Ramos (cell line): Measurements from ENCODE around the gene DIO3.

Experiments
- in situ Hi-C: fragments of 300-500 bp; cut with MboI; formaldehyde crosslinking; loops from one replicate; pipeline ENCODE4 v1.14.3; 2022; ENCODE audit warnings: low sequenced_read_pairs; ENCODE audit not compliant: unreplicated experiment

Gene DIO3

DNA sequence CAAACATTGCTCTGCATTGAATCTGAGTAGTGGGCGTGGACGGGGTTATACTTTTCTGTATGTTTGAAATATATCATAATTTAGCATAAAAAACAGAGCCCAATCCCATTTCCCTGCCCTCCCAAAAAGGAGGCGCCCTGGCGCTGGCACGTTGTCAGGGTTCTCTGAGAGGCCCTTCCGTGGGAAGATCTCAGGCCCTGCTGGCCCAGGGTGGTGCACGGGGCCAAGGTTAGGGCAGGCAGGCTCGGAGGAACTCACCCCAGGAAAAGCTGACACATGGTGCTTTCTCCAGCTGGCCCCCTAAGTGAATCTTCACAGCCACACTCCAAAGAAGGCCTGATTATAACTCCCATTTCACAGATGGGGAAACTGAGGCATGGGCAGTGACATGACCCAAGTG lies 17.2 kb downstream of the DIO3 start:
- in situ Hi-C loops = no loop called here

DNA sequence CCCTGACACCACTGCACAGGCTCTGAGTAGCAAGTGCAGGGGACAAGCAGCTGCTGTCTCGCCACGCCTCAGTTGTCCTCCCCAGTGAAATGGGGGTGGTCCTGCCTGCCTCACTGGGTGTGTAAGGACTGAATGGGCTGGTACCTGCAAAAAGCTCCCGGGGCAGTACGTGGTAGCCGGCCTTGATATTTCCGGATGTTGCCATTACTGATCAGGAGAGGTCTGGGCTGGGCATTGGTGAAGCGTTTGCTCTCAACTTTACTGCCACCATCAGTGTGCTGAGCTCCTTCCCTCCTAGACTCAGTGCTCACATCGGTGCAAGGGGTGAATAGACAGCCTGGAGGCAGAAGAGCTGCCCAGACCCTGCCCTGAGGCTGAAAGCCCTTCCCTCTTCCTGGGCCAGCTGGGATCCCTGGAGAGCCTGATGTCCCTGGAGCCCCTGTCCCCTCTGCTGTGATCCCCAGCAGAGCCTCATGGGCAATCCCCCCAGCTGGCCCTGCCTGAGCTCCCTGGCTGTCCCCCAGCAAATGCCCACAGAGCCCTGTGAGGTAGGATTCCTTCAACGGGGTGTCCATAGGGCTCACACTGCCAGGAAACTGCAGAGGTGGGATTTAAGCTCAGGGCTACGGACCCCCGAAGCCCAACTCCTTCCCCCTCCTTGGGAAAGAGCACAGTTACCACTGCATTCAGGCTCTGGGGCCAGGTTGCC lies 18.2 kb downstream of the DIO3 start:
- in situ Hi-C loops = no loop called here

DNA sequence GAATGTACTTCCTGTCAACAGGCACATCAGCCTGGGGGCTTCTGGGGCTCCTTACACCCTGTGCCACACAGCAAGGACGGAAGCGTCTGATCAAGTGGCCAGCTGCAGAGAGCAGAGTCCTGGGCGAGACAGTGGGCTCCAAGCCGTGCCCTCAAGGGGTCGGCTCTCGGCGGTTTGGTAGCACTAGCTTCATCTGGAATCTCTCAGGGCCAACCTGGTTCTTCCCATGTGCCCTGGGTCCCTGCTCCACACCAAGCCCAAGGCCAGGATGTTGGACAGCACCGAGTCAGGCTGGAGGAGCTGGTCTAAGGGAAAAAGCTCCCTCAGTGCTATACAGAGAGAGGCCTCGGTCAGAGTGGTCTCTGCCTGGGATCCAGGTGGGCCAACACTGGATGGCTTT lies 20.5 kb downstream of the DIO3 start:
- in situ Hi-C loops = no loop called here

DNA sequence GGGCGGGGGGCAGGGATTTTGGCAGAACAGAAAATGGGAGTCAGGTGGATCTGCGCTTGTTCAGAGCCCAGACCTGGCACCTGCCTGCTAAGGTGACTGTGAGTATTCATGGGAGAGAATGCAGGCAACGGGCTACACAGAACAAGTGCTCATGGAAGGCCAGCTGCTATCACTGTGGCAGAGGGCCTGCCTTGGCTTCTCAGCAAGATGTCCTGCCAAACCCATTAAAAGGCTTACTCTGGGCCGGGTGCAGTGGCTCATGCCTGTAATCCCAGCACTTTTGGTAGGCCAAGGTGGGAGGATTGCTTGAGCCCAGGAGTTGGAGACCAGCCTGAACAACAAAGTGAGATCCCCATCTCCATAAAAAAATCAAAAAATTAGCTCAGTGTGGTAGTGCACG lies 21.0 kb downstream of the DIO3 start:
- in situ Hi-C loops = no loop called here

DNA sequence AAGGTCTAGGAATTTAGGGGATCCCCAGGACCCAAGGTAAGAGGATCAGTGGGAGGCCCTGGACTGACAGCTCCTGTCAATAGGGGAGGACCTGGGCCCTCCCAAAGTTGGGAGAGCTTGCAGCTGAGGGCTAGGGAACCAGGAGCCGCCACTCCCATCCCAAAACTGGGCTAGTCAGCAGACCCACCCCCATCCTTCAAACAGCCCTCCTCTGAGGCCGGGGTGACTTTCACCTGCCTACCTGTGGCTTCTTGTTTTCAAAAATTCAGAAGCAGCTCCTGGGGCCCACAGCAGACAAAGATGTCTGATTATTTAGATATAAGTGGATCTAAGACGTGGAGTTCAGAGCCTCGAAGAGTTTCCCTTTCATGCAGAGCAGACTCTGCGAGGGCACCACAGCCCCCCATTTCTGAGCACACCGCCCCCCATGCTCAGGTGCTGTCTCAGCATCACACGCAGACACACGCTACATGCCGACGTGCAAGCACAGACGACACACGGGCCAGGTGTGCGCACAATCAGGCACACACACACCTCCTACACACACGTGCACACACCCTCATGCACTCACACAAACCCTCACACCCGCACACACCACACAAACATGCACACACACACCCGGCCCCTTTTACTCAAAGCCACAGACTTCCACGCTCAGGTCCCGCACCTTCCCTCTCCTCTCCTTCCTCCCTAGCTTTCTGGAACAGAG lies 21.9 kb downstream of the DIO3 start:
- in situ Hi-C loops = no loop called here

DNA sequence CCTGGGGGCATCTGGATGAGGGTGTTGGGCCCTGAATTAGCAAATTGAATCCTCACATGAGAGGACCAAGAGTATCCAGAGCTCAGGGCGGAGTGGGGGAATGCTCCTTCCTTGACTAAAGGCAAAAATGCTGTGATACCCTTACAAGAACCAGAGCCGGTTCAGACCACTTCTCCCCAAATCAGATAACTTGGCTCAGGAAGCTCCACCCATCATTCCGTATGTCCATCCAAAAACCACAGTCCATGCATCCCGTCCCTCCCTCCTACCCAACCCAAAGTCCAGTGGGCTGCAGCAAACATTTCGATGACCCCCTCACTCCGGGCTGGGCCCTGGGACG lies 22.4 kb downstream of the DIO3 start:
- in situ Hi-C loops = no loop called here

DNA sequence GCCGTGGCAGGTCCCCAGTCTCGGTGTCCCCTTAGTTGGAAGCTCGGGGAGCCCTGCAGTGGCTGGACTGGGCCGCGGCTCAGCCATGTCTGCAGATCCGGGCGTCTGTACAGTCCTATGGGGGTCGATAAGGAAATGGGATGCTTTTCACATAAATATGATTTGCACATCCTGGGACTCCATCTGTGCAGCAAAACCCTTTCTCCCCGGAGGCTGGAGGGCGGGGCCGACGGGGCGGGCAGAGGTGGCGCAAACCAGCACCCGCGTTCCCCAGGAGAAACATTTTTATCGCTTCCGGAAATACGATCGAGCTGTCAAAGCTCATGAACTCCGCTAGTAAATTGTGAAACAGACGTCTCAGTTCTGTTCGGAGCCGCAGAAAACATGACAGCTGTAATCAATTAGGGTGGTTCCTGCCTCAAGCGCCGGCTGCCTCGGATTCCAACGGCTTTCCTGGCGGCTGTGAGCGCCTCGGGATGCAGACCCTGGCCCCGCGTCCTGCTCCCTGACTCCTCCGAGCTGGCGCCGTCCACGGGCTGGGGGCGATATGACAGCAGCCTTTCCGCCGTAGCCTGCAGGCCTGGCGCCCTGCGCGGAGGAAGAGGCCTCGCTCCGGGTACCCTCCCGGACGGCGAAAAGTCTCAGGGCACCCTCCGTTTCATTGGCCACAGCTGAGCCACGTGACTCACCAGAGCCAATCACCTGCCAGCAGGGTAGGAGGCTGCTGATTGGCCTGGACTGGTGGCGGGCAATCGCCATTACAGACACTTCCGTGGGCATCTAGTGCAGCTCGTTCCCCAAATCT lies 23.0 kb downstream of the DIO3 start:
- in situ Hi-C loops = no loop called here

DNA sequence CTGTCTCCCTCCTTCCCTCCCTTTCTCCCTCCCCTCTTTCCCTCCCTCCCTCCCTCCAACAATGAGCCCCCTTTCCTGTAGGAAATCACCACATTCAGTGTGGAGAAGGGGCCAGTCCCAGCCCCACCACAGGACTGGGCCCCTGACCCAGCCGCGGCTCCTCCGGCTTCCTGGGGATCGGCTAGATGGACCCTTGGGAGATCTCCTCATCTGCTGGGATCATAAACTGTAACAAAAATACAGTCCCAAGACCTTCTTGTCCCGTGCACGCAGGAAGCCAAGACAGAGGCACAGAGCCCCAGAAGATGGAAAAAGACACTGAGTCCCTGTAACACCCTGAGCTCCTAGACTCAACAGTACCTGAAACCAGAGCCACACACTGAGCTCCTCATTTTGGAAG lies 23.9 kb downstream of the DIO3 start:
- in situ Hi-C loops = no loop called here

DNA sequence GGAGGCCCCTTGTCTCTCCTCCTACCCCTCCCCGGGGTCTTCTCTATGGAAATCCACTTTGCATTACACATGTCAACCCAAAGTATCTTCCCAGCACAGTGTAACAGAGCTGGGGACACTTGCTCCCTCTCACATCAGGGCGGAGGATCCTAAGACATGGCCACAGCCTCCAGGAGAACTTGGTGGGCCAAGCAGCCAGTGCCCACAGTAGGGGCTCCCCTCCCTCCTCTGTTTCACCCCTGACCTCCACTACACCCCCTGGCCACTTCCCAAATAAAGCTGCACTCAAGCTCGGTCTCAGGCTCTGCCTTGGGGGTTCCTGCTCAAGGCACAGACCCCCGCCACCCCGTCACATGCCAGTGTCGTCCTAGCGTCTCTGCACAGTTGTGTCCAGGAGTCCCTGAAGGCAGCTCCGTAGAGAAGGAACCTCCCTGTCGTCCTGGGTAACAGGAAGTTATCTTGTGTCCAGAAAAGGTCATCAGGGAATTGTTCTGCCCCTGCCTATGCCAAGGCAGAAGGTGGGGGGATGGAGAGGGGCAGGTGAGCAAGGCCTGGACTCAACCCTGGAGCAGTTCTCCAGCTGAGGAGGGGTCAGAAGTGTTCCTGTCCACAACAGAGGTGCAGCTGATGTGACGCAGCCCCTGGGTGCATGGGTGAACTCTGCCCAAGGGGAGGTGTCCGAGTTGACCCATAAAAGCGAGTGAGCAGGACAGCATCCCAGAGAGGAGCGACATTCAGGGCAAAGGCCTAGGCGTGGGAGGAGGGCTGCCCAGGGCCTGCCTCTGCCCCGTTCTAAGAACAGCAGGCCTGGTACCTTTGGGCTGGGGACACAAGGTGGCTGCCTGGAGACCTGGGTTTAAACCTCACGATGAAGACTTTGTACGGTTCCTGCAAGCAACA lies 25.5 kb downstream of the DIO3 start:
- in situ Hi-C loops = no loop called here

DNA sequence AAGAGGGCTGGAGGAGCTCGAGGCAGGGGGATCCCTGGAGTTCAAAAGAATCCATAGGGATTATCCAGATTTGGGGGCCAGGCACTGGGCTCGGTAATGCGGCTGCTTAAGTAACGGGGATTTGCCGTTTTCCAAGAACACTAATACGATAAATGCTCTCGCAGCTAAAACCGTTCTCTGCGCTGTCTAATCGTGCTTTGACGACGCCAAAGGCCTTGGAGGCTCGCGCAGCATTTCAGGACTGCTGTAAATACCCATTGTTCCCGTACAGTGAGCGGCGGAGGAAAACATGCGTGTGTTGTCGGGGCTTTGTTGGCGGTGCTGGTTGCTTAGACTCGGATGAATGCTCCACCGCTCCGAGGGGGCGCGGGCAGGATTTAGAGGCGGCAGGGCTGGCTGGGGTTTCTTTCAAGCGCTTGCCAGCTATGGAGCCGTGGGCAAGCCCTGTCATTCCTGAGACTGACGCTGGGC lies 26.2 kb downstream of the DIO3 start:
- in situ Hi-C loops = no loop called here

DNA sequence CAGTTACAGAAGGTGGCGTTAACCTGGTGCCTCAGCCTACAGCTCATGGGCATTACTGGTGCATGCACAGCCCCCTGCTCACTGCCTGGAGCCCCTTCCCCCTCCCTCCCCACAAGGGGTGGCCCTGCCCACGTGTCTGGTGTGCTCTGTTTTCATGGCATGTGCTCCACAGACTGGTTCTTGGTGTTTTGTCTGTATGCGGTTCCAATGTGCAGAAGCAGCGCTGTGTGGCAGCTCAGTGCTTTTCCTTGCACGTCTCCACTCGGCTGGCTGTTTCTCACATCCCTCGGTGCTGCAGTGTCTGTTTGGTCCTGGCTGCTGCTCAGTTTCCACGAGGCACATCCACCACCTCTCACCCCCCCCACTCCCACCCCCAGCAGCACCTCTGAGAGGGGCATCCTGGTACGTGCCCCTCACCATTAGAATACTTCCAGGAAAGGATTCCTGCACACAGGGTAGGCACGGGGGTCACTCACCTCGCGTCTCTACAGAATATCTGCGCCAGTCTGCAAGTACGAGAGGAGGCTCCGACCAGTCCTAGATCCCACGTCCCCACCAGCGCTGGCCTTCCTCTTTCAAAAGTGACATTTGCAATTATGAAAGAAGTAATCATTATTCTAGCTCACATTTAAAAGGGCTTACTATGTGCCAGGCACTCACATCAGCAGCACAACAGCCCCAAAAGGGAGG lies 27.1 kb downstream of the DIO3 start:
- in situ Hi-C loops = no loop called here

DNA sequence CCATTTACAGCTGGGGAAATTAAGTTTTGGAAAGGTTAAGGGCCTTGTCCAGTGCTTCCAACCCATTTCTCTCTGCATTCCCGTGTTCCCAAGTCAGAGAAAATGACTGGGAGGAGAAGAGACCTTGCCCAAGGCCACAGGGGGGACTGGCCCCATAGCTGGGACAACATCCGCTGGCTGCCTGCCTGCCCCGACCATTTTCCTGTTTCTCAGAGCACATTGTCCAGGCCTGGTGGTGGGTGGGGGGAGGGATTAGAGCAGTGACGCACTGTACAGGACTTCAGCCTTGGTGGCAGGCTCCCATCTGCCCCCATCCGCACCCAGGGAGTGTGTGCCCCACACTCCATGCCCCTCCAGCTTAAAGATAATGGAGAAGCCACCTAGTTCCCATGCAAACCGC lies 27.7 kb downstream of the DIO3 start:
- in situ Hi-C loops = no loop called here

DNA sequence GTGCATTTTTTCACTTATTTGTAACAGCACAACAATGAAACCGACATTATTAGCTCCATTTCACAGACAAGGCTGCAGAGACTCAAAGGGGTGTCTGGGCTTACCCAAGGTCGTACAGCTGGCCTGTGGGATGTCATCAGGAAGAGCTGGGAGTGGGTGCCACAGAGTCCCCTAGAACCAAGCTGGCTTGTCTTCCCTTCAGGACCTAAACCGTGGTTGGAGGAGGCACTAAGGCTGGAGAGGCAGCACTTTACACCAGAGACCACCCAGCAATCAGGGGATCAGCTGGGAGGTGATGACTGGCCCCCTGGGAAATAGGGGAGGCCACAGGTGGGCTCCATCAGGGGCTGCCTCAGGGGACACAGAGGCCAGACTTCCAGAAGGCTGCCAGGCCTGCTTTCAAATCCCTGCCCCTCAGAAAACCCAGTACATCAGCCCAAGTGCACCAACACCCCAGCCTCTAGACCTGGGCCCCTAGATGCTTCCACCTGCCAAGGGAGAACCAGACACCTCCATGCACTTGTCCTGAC lies 28.3 kb downstream of the DIO3 start:
- in situ Hi-C loops = no loop called here

DNA sequence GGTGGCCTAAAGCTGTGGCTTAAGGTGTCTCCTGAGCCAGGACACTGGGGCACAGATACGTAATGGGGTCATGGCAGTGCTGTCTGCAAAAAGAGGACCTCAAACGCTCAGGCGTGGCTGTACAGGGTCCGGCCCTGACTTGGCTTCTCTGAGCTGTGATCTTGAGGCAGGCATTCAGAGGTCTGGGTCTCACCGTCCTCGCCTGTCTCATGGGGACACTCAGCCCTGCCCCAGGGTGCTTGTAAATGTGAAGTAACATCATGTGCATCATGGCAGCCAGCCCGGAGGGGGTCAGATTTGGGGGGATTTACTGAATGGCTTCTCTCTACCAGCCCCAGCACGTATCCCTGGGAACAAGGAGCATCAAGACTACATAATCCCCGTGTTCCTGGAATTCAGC lies 28.8 kb downstream of the DIO3 start:
- in situ Hi-C loops = no loop called here

DNA sequence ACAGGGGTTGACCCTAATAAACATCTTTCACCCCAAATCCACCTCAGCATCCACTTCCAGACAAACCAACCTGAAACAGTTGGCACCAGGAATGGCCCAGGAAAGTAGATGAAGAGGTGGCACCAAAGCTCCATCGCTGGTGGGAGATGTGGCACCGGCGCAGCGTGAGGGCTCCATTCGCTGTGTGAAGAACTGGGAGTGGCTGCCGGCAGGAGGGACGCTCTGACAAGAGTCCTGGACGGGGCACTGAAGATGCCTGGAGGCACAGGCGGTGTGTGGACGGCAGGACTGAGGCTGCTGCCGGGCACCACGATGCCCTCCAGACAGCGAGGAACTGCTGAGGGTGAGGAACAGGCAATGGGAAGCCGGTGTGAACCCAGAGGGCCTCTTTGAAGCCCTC lies 29.3 kb downstream of the DIO3 start:
- in situ Hi-C loops = no loop called here

DNA sequence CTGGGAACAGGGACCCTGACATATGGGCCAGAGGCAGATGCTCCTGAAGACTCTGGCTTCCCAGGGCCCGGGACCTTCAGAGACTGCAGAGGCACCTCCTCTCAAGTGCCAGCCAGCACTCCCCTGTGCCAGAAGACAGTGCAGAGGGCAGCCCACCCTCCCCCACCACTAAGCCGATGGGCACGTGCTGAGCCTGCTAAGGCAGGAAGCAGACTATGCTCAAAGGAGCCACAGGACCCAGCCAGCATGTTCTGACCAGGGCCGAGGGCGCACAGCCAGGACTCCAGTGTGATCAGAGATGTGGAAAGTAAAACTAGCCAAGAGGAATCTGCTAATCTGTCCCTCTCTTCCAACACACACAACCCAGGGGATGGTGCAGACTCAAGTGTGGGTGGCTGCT lies 29.8 kb downstream of the DIO3 start:
- in situ Hi-C loops = no loop called here

DNA sequence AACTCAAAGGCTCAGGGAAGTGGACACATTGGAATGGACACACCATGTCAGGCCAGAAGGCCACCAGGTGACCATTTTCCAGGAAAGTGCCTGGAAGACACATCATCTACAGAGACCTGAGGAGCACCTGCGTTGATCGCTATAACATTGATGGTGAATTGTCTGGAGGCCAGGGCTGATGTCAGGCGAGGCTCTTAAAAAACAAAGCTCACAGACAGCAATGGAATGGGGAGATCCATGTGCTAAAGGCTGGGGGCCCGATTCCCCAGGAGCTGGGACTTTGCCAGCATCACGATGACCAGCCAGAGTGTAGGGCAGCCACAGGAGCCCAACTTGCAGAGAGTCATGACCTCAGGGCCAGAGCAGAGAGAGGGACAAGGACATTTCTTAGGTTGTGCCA lies 30.3 kb downstream of the DIO3 start:
- in situ Hi-C loops = no loop called here

DNA sequence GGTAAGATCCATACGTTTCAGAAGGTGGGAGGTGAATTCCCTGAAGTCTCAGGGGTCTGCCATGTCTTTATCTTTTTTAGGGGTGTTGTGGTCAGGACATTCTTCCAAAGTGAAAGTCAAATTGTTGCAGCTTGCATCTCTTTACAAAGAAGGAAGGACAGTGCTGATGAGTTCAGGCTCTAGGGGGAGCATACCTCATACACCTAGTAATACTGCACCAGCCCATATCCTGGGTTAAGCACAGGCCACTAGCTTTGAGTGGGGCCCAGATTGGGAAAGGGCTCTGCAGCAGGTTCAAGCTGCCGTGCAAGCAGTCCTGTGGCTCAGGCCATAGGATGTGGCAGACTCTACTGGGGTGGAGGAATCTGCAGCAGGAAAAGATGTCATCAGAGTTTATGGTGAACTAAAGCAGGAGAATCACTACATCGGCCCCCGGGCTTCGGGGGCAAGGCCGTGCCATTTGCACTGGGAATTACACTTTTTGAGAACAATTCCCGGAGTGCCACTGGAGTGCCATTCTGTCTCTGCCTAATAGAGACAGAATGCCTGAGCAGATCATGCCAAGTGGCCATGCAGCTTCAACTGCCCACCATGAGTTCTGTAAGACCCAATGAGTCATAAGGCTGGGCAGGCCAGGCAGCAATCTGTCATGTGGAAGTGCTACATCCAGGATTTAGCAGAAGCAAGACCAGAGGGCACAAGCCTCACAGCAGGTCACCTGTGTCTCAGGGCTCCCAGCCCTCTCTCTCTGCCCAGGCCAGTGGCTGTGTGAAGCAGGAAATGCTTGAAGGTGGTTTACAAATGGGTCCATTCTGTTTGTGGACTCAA lies 32.3 kb downstream of the DIO3 start:
- in situ Hi-C loops = no loop called here
